ENCODE results near the gene CTNNB1.

CTNNB1 gene

DNA sequence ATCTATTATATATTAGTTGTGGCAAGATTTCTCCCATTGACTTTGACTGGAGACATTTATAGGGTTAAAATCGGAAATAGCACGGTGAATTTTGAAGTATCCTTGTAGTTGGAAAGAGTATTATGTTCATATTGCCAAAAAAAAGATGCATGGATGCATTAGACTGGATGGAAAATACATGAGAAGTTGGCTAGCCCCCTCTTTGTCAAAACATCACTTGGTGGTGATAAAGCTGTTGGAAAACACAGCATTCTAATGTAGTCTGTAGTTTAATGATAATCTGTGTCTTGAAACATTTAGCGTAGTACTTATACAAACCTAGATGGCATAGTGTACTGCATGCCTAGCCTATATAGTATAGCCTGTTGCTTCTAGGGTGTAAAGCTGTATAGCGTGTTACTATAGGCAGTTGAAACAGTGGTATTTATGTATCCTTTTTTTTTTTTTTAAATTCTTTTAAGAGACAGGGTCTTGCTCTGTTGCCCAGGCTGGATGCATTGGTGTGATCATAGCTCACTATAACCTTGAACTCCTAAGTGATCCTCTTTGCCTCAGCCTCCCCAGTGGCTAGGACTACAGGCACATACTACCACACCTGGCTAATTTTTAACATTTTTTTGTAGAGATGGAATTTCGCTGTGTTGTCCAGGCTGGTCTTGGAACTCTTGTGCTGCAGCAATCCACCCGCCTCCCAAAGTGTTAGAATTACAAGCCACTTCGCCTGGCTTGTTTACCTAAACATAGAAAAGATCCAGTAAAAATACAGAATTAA lies 21.8 kb downstream of the CTNNB1 start:
- no peak for DNase-seq

DNA sequence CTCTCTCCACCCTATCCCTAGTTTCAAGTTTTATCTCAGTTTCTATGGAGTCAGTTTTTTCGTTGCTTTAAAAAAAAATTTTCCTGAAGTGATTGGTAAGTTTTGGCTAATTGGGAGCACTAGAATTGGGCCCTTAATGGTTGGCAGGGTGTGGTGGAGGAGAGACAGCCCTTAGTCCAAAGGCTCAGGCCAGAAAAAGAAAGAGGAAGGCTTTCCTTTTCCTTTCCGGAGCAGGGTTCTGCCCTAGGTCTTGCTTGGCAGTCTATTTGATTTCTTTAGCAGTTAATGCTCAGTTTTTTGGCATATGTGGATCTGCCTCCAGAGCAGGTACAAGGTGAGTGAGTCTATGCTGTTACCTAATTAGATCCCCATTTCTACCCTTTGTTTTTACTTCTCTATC lies 22.7 kb downstream of the CTNNB1 start:
- DNase-seq: no peak

DNA sequence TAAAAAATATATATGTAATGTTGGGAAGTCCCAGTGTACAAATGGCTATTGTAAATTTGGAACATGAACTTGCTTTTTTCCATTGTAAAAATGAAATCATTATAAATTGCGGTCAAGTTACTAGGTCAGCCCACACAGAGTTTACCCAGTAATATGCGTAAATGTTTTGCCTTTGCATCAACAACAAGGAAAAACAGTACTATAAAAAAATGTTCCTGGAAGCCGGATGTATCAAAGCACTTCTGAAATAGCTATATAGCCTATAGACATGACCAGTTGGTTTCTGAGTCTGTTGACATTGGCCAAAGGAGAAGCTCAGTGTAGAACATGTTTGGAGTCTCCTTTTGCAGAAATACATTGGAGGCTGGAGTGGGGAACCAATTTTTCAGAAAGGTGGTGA lies 23.2 kb downstream of the CTNNB1 start:
- DNase-seq: no peak

DNA sequence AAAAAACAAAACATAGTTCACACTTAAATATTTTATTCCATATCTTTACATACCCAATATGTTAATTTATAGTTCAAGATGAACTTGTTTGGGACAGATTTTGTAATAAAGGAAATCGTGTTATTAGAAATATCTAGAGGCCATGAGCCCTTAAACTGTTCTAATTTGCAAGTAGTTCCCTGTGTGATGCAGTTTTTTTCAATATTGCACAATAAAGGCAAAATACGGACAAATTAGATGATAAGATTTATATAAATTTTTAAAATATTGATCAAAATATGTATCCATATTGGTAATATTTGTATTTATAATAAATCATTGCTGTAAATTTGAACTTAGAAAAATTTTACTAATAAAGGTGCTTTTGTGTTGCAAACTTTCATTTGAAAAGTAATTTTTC lies 23.8 kb downstream of the CTNNB1 start:
- peak in 1 of 2 donors; percentile 15 for DNase-seq

DNA sequence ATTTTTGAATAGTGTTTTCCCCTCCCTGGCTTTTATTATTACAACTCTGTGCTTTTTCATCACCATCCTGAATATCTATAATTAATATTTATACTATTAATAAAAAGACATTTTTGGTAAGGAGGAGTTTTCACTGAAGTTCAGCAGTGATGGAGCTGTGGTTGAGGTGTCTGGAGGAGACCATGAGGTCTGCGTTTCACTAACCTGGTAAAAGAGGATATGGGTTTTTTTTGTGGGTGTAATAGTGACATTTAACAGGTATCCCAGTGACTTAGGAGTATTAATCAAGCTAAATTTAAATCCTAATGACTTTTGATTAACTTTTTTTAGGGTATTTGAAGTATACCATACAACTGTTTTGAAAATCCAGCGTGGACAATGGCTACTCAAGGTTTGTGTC lies 24.4 kb downstream of the CTNNB1 start:
- no peak for DNase-seq

DNA sequence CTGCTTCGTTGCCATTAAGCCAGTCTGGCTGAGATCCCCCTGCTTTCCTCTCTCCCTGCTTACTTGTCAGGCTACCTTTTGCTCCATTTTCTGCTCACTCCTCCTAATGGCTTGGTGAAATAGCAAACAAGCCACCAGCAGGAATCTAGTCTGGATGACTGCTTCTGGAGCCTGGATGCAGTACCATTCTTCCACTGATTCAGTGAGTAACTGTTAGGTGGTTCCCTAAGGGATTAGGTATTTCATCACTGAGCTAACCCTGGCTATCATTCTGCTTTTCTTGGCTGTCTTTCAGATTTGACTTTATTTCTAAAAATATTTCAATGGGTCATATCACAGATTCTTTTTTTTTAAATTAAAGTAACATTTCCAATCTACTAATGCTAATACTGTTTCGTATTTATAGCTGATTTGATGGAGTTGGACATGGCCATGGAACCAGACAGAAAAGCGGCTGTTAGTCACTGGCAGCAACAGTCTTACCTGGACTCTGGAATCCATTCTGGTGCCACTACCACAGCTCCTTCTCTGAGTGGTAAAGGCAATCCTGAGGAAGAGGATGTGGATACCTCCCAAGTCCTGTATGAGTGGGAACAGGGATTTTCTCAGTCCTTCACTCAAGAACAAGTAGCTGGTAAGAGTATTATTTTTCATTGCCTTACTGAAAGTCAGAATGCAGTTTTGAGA lies 25.0 kb downstream of the CTNNB1 start:
- no peak for DNase-seq

DNA sequence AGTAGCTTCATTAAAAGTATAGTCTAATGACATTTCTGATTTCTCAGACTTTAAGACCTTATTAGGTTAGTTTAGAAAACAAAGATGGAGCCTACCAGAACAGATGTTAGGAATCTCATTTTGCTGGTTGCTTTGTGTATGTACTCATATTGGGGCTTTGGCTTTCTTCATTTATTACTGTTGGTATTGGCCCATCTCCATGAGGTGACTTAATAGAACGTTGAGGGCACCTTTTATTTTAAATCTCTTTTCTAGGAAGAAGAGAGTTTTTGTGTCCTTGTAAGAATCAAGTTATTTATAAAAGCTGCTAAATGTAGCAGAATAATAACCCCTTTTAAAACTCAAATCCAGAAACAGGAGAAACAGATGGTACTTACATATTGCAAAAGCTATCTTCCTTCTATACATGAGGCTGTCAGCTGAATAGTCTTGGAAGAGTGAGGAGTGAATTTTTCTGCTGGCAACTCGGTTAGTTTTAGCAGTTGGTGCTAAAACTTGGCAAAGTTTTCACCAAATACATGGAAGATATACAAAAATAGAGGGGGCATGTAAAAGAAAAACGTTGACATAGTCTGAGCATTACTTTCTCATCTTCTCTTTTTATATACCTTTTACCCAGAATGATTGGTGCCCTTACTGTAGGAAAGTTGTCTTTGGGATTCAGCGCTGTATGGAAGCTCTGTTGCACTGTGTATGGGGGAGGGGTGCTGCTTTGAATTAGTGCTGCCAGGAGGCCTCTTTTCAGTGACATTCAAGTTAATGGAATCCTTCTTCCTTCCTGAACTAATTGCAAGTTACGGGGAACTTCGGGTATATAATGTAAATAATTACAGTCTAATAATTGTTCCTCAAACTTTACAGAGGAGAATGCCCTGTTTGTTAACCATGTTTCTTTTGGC lies 35.8 kb downstream of the CTNNB1 start:
- DNase-seq: no peak

DNA sequence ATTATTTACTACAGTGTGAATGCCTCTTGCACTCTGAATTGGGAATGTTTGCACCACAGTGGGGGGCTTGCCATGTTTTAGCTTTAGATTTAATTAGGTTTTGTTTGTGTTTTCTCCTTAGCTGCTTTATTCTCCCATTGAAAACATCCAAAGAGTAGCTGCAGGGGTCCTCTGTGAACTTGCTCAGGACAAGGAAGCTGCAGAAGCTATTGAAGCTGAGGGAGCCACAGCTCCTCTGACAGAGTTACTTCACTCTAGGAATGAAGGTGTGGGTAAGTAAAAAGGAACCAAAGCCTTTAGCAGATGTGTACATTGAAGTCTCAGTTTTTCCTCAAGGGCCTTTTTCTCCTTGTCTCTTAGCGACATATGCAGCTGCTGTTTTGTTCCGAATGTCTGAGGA lies 36.9 kb downstream of the CTNNB1 start:
- no peak for DNase-seq

DNA sequence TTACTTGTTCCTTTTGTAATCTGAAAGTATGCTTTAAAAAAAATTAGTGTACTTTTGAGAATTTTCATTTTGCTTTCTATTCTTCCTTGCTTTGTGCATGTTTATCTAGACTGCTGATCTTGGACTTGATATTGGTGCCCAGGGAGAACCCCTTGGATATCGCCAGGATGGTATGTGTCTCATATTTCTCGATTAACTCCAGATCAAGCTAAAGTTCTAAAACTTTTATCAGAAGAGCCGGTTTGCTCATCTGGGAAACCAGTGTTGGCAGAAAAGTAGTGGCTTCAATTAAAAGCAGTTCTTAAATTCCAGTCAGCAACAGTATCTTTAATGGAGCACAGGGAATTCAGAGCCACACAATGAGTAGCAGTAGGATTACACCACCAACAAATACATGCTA lies 38.6 kb downstream of the CTNNB1 start:
- no peak for DNase-seq

DNA sequence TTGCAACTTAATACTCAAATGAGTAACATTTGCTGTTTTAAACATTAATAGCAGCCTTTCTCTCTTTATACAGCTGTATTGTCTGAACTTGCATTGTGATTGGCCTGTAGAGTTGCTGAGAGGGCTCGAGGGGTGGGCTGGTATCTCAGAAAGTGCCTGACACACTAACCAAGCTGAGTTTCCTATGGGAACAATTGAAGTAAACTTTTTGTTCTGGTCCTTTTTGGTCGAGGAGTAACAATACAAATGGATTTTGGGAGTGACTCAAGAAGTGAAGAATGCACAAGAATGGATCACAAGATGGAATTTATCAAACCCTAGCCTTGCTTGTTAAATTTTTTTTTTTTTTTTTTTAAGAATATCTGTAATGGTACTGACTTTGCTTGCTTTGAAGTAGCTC lies 40.3 kb downstream of the CTNNB1 start:
- no peak for DNase-seq

DNA sequence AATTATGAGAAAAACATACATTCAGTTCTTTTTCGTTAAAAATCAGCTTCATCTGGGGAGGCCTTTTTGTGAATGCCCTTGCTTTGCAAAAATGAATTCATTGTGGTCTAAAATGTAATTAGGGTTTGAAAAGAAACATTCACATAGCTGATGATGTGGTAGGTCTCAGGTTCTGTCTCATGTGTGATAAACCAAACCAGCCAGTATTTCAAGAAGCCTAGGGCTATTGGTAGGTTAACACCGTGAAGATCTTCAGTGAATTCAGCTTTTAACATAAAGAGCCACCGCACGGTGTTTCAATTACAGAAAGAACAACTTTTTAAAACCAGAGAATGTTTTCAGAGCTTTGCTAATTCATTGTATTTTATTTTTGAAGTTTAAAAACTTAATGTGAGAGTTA lies 41.9 kb downstream of the CTNNB1 start:
- DNase-seq: no peak

DNA sequence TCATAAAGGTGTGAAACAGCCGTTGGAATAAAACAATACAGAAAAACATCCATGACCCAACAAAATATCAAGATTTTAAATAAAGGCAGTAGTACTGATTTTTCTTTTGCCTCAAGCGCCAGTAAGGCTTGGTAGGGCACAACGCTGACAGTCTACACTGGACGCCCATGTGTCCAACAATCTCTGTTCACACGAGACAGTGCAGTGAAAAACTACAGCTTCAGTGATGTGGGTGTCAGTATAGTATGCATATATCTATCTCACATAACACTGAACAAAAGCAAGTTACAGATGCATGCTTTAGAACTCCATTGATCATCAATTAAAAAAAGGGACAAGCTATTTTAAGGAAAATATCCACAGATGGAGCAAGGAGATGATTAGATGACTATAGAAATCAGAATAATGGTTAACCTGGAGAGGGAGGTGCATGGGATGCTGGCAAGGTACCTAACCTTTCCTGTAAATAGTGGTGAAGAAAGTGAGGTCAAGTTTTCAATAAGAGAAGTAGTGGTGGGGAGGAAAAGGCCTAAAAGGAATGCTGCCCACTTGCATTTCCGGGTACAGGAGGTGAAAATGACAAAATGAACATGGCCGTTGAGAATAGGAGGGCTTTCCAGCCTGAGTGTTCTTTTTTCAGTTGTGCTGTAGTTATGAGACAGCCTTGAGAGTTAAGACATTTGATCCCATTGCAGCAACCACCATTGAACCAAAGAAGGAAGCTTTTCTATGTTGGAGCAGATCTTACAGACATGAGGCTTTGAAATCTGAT lies 42.7 kb downstream of the CTNNB1 start:
- DNase-seq: no peak

DNA sequence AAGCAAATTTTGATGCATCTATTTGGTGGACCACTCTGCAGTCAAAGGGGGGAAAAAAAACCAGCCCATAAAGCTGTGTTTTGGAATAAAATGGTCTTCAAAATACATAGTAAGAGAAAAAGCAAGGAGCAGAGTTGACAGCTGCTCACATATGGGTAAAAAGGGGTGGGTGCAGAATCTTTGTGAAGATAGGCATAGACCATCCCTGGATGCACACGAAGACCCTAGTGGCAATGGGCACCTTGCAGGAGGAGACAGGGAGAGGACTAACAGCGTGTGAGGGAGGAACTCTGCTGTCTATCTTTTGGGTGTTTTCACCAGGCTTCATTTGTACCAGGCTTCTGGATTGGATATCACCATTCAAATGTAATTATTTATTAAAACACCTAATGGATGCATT lies 43.9 kb downstream of the CTNNB1 start:
- DNase-seq: no peak

DNA sequence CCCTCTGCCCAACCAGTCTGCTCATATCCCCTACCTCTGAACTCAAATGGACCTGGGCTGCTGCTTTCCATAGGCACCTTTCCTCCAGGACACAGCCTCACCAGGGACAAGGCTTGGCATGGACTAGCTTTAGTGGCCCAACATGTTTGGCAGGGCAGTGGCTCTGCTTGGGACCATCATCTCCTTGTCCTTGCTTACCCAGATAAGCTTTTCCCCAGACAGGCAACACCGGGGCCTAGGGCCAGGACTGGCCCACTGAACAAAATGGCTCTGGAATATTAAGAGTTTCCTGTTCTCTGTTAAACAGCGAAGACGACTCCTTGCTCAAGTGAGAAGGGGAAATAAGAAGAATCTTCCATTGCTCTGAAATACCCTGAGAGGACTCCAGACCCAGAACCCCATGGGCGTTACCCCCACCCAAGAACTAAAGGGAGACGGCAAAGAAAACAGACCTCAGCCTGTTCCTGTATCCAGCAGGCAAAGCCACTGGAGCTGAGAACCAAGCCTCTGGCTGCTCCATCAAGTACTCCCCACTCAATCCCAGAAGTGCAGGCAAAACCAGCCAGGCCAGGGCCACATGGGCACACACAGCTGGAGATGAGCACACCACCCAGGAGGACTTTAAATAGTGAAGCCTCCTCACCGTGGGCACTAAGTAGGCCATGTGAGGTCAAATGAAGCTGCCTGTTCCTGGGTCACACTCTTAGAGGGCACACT lies 45.5 kb downstream of the CTNNB1 start:
- DNase-seq: no peak

DNA sequence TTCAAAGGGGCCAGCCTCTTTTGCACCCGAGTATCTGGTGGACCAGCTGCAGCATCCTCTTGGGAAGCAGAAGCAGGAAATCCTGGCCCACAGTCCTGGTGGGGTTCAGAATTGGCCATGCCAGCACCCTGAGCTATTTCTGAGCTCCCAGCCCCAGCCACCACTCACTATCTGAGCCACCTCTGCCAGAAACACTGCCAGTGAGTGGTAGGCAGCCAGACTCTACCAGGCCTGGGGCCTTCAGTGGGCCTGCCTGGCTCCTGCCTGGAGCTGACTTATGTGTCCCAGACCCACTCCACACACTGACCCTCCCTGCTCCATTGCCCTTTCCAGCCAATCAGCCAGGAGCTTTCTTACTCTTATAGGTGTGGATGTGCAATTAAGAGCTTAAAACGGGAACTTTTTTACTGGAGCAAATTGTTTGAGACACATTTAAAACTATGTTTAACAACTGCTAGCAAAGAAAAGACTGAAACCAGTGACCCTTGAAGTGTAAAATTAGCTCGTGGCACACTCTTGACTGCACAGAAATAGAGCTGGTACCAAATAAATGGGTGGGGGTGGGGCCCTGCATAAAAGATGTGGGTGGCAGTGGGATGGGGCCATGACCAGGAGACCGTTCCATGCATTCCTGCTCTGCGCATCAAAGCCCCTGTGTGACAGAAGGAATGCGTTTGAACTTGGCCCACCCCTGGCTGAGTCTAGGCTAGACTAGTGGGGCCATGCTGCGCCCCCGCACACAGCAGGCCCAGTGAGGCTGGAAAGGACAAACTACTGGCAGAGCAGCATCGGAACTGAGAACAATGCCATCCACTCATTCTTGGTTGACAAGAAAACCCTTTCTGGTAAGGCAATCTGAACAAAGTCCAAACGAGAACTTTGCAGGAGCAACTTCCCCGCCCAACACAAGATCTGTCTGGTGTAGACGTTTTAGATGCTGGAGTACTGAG lies 48.0 kb downstream of the CTNNB1 start:
- DNase-seq: no peak

DNA sequence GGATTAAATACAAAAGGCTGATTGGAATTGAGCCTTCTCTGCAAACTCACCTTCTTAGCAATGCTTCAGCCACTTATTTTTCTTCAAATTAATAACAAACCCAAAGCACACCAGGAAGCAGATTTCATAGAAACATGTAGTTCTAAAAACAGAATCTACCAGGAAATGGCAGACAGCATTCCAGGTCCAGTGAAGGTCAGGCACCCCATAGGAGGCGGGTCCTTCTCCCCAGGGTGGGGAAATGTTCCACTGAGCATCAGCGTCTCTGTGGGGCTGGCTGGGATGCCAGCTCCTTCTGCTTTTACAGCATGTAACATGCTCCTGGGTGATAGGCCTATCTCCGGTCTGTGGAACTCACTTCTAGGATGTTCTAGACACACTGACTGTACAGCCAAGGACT lies 49.2 kb downstream of the CTNNB1 start:
- no peak for DNase-seq

DNA sequence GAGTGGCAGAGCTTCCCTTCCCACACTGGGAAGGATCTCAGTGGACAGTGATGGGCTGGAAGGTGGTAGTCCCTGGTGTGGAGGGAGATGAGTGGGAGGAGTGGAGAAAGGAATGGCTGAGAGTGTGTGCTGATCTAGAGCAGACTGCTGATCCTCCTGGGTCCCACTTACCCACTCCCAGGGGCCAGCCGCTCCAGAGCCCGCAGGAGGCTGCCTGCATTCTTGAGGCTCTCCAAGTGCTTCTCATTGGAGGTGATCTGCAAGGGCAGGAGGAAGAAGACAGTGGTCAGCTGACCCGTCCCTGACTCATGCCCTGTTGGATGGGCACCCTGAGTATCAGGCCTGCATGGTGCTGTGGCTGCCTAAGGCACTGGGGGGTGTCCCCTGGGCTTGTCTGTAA lies 50.0 kb downstream of the CTNNB1 start:
- no peak for DNase-seq

DNA sequence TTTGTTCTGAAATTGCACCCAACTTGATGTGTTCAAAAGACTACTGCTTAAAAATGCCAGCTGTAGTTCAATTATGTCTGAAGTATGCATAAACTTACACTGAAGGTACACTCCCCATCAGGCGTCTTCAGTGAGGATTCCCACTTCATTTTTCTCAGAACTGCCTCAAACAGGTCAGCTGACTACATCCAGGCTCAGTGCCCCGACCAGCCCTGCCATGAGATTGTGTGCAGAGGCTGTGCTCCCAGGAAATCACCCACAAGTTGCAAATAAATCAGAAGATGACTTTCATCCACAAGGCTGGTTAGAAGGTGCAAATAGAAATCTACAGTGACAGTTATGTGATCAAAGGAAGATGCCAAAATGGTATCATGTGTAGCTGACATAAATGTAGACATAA lies 51.5 kb downstream of the CTNNB1 start:
- DNase-seq: no peak

DNA sequence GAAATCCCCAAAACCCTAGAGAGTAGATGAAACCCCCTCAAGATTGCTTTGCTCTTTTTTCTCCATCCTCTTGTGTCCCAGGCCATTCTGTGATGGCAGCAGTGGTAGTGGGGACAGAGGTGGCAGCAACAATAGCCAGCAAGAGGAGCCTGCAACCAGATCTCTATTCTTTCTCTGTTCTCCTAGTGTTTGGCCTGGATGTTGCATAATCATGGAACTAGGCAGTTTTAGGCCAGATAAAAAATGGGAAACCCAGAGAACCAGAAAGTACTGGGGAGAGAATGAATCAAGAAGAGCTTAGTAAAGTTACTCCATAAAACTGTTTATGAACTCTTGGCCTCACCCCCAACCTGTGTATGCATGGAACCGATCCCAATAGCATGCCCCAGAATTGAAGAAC lies 52.3 kb downstream of the CTNNB1 start:
- DNase-seq: no peak

DNA sequence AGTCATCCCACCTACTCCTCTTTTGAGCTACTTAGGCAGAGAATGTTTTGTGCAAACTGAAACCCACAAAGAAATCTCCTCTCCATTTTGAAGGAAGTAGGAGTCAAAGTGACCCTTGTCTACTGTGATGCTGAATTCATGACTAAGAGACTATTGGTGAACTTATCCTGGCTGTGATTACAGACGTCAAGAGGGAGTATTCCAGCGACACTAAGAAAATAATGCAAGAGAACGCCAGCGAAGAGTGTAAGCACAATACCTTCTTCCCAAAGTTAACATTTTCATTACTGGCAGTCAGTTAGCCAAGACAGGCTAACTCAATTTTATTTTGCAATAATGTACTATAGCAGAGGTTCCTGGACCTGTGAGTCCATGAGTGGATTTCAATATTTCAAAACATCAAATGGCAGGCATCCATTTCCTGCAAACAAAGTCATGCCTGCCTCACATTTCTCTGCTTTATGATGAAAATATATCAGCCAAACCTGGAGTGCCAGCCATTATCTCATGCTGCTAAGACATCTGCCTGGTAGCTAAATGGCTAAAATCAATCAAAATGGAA lies 59.0 kb downstream of the CTNNB1 start:
- DNase-seq: no peak

All from inflammatory macrophage (primary cell).